Activated naive CD4-positive, alpha-beta T cell treated with anti-CD3 and anti-CD28 coated beads for 36 hours (primary cell): Measurements from ENCODE around the gene CDCP2. TPM values are rescaled to one million over a fixed set of nuclear protein-coding genes. Genes with fewer than 3 reads are reported as not detected.

Experiments used
- CTCF ChIA-PET: fragments of 350-600 bp; sonication (Branson Sonifier 250); formaldehyde crosslinking; loops from one replicate; lab custom pipeline; 2021; ENCODE audit warnings: antibody characterized with exemption; lab: Charles Lee
- DNase-seq: peaks from one replicate; pipeline ENCODE4 v3.0.0-alpha.2; 2020
- H3K27ac Mint-ChIP-seq: one replicate; pipeline ENCODE4 v1.8.0; 2021; ENCODE audit warnings: mild to moderate bottlenecking, mixed read lengths
- H3K27me3 Mint-ChIP-seq: one replicate; pipeline ENCODE4 v1.8.0; 2021; ENCODE audit warnings: low read depth, mixed read lengths
- H3K36me3 Mint-ChIP-seq: one replicate; pipeline ENCODE4 v1.8.0; 2021; ENCODE audit warnings: low read depth, mixed read lengths
- H3K4me1 Mint-ChIP-seq: one replicate; pipeline ENCODE4 v1.8.0; 2021; ENCODE audit warnings: low read depth, mixed read lengths
- H3K4me3 Mint-ChIP-seq: one replicate; pipeline ENCODE4 v1.8.0; 2021; ENCODE audit warnings: mild to moderate bottlenecking, moderate library complexity, mixed read lengths
- H3K9me3 Mint-ChIP-seq: one replicate; pipeline ENCODE4 v1.8.0; 2021; ENCODE audit warnings: mixed read lengths
- intact Hi-C: fragments of 100-400 bp; cut with micrococcal nuclease; formaldehyde crosslinking; loops from one replicate; pipeline ENCODE4 v1.15.1; 2023
- total RNA-seq, 2 experiments: library from RNA; stranded (reverse); gene quantifications; one replicate each; pipeline ENCODE4 v1.2.3, GENCODE V29; 2021

Gene CDCP2
- total RNA-seq, 2 experiments from 2014 or later: not detected

GRCh38 chr1:54094001-54094729 is 58.6 kb downstream of the CDCP2 start:
- no peak for DNase-seq
- H3K36me3 Mint-ChIP-seq: peaks cover 1% of the 10 kb centered on the region
- no peaks in the 10 kb centered on the region for H3K4me1 Mint-ChIP-seq
- no peaks in the 10 kb centered on the region for H3K27me3 Mint-ChIP-seq
- CTCF ChIA-PET: no interaction called here
- H3K4me3 Mint-ChIP-seq: no peak overlapping the region
- intact Hi-C loops: no loop called here
- H3K9me3 Mint-ChIP-seq: no peaks in the 10 kb centered on the region
- H3K27ac Mint-ChIP-seq: no peak overlapping the region

- Mint-ChIP-seq H3K27me3 (no peaks in the 10 kb centered on the region), H3K4me1 (no peaks in the 10 kb centered on the region), H3K4me3 (no peak overlapping the region), H3K27ac (no peak overlapping the region), H3K9me3 (no peaks in the 10 kb centered on the region), H3K36me3 (peaks cover 3% of the 10 kb centered on the region)
- intact Hi-C loops: no loop called here
- CTCF ChIA-PET: interaction anchor here (3.9 kb wide), 1 partner anchor 10 kb away, joined by 20 read pairs; no protein-coding TSS in a partner anchor
- DNase-seq: no peak
These were observed 61.1 kb downstream of the CDCP2 start for GRCh38 chr1:54091666-54092065.

- Mint-ChIP-seq H3K27ac (no peak overlapping the region), H3K27me3 (no peaks in the 10 kb centered on the region), H3K9me3 (no peaks in the 10 kb centered on the region), H3K36me3 (peaks cover 3% of the 10 kb centered on the region), H3K4me1 (no peaks in the 10 kb centered on the region), H3K4me3 (no peak overlapping the region)
- intact Hi-C loops: no loop called here
- DNase-seq: no peak
- CTCF ChIA-PET: interaction anchor here (1.2 kb wide), 1 partner anchor 20 kb away, joined by 3 read pairs; no protein-coding TSS in a partner anchor
These were observed 64.4 kb downstream of the CDCP2 start for GRCh38 chr1:54088385-54088784.

GRCh38 chr1:54086754-54087153 is 66.0 kb downstream of the CDCP2 start:
- DNase-seq: no peak
- no peak overlapping the region for H3K27ac Mint-ChIP-seq
- H3K36me3 Mint-ChIP-seq: peaks cover 3% of the 10 kb centered on the region
- H3K27me3 Mint-ChIP-seq: no peaks in the 10 kb centered on the region
- intact Hi-C loops: no loop called here
- no peaks in the 10 kb centered on the region for H3K4me1 Mint-ChIP-seq
- CTCF ChIA-PET: no interaction called here
- H3K9me3 Mint-ChIP-seq: no peaks in the 10 kb centered on the region
- H3K4me3 Mint-ChIP-seq: no peak overlapping the region

GRCh38 chr1:54084794-54085193 is 68.0 kb downstream of the CDCP2 start:
- Mint-ChIP-seq H3K36me3 (peaks cover 3% of the 10 kb centered on the region), H3K27me3 (no peaks in the 10 kb centered on the region), H3K27ac (no peak overlapping the region), H3K4me3 (no peak overlapping the region), H3K9me3 (no peaks in the 10 kb centered on the region), H3K4me1 (peaks cover 2% of the 10 kb centered on the region)
- DNase-seq: no peak
- CTCF ChIA-PET: interaction anchor here (0.6 to 1.4 kb wide), 4 partner anchors 14 to 209 kb away, joined by 3 to 4 read pairs (median 3); no protein-coding TSS in a partner anchor
- intact Hi-C loops: loop anchor here (5.0 kb wide), 1 partner anchor 222 kb away; no protein-coding TSS in a partner anchor

Other genes with a start within 250 kb of the CDCP2 start
- gene IFT25, start 207.3 kb downstream of the CDCP2 start, total RNA-seq: 10 to 100 TPM; 46.2 to 48.7 TPM
- gene LRRC42, start 206.7 kb downstream of the CDCP2 start, total RNA-seq: 10 to 100 TPM; 19.9 to 21.3 TPM
- not detected for gene LDLRAD1, start 134.8 kb downstream of the CDCP2 start, total RNA-seq
- gene TMEM59, start 99.8 kb downstream of the CDCP2 start, total RNA-seq: 100 to 1,000 TPM; 140 to 142 TPM
- gene TCEANC2, start 99.4 kb downstream of the CDCP2 start, total RNA-seq: 10 to 100 TPM; 13.0 TPM
- gene CYB5RL, start 47.0 kb upstream of the CDCP2 start, total RNA-seq: 10 to 100 TPM; 12.7 to 13.6 TPM
- gene MRPL37, start 47.2 kb upstream of the CDCP2 start, total RNA-seq: 100 to 1,000 TPM; 203 to 211 TPM